AG04450 (cell line): ENCODE data around the gene GSTM4. TPM values are rescaled to one million over a fixed set of nuclear protein-coding genes. Genes with fewer than 3 reads are reported as not detected.
"Not testable (repeated sequence)": the region's sequence is repeated elsewhere in the genome, so short reads cannot be mapped to it uniquely, and the experiment has no call there.

Experiments used
- CTCF ChIA-PET: fragments of 300-600, 350-600 bp; formaldehyde crosslinking; extraction: SDS; loops from one replicate; lab custom pipeline; 2022; ENCODE audit warnings: antibody characterized with exemption, inconsistent platforms; lab: Charles Lee
- POLR2A ChIA-PET: fragments of 350-600 bp; formaldehyde crosslinking; extraction: SDS; loops from one replicate; lab custom pipeline; 2021; ENCODE audit warnings: antibody characterized with exemption, inconsistent platforms; lab: Yijun Ruan, JAX
- DNase-seq: peaks from one replicate; pipeline ENCODE4 v3.0.0-alpha.2; 2011; ENCODE audit warnings: low read depth, low spot score
- H3K27ac ChIP-seq: one replicate; pipeline ENCODE4 v1.5.1; 2012; ENCODE audit warnings: low read depth, low read length, control low read depth
- H3K27me3 ChIP-seq: one replicate; pipeline ENCODE4 v1.6.0; 2012; ENCODE audit warnings: low read length; ENCODE audit not compliant: control insufficient read depth, insufficient read depth
- H3K4me3 ChIP-seq: 2 replicates; pipeline ENCODE4 v1.5.1; 2011; ENCODE audit warnings: mild to moderate bottlenecking, low read depth, low read length, control low read depth
- H3K9me3 ChIP-seq: 2 replicates; pipeline ENCODE4 v1.5.1; 2012; ENCODE audit warnings: low read length; ENCODE audit not compliant: control insufficient read depth, insufficient read depth
- polyA plus RNA-seq: library from polyadenylated mRNA; depleted of rRNA; stranded (reverse); fragments of >200 nt; gene quantifications from 2 replicates; pipeline ENCODE4 v1.2.3, GENCODE V29; 2011
- TF ChIP-seq, protein P1 (sequence below): IDR thresholded peaks from 2 replicates; pipeline ENCODE4 v1.5.1; 2011; ENCODE audit warnings: low read depth, low read length, control low read depth, inconsistent platforms

Gene GSTM4
- polyA plus RNA-seq, 1 experiment: 62.6 TPM

DNA sequence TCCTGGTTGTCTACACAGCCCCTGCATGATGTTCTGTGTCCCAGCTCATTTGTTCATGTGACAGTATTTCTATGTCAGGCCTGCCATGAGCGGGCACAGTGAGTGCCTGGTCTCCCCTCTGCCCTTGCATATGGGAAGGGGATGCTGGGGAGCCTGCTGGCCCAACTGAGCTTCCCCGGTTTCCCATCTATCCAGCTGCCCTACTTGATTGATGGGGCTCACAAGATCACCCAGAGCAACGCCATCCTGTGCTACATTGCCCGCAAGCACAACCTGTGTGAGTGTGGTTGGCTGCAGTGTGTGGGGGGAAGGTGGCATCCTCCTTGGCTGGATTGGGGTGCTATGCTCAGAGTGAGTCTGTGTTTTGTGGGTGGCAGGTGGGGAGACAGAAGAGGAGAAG is 1.5 kb downstream of the GSTM4 start:
- ChIA-PET CTCF (interaction anchor here (2.9 kb wide), 1 partner anchor 17 kb away, joined by 22 read pairs; no protein-coding TSS in a partner anchor), POLR2A (no interaction called here)
- DNase-seq: no peak
- Histone ChIP-seq H3K9me3 (no peaks in the 10 kb centered on the region), H3K27ac (no peak overlapping the region), H3K27me3 (no peaks in the 10 kb centered on the region), H3K4me3 (no peak overlapping the region)
- TF ChIP-seq, protein P1, sequence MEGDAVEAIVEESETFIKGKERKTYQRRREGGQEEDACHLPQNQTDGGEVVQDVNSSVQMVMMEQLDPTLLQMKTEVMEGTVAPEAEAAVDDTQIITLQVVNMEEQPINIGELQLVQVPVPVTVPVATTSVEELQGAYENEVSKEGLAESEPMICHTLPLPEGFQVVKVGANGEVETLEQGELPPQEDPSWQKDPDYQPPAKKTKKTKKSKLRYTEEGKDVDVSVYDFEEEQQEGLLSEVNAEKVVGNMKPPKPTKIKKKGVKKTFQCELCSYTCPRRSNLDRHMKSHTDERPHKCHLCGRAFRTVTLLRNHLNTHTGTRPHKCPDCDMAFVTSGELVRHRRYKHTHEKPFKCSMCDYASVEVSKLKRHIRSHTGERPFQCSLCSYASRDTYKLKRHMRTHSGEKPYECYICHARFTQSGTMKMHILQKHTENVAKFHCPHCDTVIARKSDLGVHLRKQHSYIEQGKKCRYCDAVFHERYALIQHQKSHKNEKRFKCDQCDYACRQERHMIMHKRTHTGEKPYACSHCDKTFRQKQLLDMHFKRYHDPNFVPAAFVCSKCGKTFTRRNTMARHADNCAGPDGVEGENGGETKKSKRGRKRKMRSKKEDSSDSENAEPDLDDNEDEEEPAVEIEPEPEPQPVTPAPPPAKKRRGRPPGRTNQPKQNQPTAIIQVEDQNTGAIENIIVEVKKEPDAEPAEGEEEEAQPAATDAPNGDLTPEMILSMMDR: no peak

DNA sequence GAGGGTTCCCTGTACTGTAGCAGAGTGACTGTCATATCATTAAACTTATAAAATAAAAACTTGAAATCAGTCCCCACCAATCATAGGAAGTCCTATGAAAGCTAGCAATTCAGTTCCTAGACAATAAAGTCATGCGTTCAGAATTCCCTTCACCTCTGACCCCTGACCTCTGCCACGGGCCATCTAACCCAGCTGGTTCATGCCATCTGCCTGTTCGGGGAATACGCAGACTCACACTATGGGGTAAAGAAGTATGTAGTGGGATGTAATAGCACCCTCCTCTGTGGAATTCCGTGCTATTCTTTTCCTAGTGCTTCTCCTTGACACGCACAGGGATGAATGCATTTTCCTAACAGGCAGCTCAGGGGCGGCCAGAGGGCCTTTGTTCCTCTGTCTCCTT is 2.1 kb downstream of the GSTM4 start:
- H3K27ac ChIP-seq: no peak overlapping the region
- CTCF ChIA-PET: interaction anchor here (0.6 to 1.1 kb wide), 3 partner anchors 8 to 326 kb away, joined by 3 to 8 read pairs (median 5); no protein-coding TSS in a partner anchor
- POLR2A ChIA-PET: no interaction called here
- no peak overlapping the region for H3K4me3 ChIP-seq
- TF ChIP-seq, protein P1: no peak
- H3K9me3 ChIP-seq: no peaks in the 10 kb centered on the region
- no peak for DNase-seq
- no peaks in the 10 kb centered on the region for H3K27me3 ChIP-seq

DNA sequence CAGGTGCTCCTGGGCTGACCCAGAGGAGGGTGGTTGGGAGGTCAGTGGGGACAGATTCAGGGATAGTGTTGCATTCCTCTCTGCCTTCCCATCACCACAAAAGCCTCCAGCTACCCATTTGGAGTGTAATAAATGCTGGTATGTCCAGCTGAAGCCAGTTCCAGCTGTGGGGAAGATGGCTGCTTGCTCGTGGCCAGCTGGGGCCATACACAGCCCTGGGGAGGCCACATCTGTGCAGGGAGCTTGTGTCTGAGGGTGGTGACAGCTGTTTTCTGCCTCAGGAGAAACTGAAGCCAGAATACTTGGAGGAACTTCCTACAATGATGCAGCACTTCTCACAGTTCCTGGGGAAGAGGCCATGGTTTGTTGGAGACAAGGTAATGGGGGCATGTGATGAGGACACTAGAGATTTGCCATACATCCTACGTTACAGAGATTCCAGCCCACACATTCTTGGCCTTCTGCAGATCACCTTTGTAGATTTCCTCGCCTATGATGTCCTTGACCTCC is 2.7 kb downstream of the GSTM4 start:
- H3K27me3 ChIP-seq: no peaks in the 10 kb centered on the region
- DNase-seq: no peak
- TF ChIP-seq, protein P1: no peak
- no peaks in the 10 kb centered on the region for H3K9me3 ChIP-seq
- no peak overlapping the region for H3K4me3 ChIP-seq
- H3K27ac ChIP-seq: no peak overlapping the region
- ChIA-PET CTCF (interaction anchor here (0.6 to 1.1 kb wide), 3 partner anchors 9 to 325 kb away, joined by 3 to 8 read pairs (median 5); no protein-coding TSS in a partner anchor), POLR2A (no interaction called here)

DNA sequence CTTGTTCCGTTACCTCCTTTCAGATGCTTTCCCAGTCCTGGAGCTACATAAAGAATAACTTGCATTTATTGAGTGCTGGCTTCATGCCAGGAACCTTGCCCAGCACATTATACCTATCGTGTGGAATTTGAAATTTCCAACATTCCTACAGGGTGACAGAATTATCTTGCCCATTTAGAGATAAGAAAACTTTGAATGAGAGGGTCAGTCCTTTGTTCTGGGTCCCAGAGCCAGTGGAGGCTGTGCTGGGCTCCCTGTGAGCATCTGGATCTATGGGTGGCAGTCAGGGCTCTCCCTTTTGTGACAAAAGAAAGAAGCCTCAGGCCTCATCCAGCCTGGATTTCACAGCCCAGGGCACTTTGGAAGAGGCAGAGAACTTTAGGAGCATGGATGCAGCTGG is 3.2 kb downstream of the GSTM4 start:
- no peak overlapping the region for H3K27ac ChIP-seq
- H3K9me3 ChIP-seq: no peaks in the 10 kb centered on the region
- TF ChIP-seq, protein P1: no peak
- no peak overlapping the region for H3K4me3 ChIP-seq
- no peaks in the 10 kb centered on the region for H3K27me3 ChIP-seq
- ChIA-PET CTCF (no interaction called here), POLR2A (no interaction called here)
- DNase-seq: no peak

DNA sequence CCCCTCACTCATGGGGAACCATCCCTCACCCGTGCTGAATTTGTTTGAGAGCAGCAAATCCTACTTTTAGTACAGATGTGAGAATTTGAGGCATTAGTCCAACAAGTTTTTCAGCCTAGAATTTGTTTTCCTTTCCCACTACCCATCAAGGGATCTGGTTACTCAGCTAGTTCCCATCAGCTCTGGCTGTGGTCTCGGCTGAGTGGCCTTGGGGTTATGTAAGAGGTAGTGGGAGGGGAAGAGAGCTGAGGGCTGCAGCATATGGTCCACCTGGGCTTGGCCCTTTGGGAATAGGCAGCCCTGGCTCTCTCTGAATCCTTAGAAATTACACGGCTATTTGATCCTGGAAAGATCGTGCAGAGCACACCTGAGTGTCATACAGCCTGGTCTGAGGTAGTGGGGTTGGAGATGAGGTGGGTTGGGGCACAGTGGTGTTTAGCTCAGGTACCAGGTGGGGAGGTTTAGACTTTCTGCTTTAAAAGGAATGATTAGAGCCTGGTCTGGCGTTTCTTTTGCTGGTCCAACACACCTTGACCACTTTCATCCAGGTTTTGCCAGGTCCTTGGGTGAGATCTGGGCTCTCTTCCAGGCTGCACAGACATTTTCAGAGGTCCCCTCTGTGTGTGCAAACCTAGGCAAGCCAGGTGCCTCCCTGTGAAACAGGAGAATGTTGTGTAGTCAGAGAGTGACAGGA is 4.2 kb downstream of the GSTM4 start:
- ChIA-PET CTCF (no interaction called here), POLR2A (no interaction called here)
- H3K9me3 ChIP-seq: no peaks in the 10 kb centered on the region
- H3K4me3 ChIP-seq: no peak overlapping the region
- TF ChIP-seq, protein P1: no peak
- no peaks in the 10 kb centered on the region for H3K27me3 ChIP-seq
- no peak overlapping the region for H3K27ac ChIP-seq
- no peak for DNase-seq

DNA sequence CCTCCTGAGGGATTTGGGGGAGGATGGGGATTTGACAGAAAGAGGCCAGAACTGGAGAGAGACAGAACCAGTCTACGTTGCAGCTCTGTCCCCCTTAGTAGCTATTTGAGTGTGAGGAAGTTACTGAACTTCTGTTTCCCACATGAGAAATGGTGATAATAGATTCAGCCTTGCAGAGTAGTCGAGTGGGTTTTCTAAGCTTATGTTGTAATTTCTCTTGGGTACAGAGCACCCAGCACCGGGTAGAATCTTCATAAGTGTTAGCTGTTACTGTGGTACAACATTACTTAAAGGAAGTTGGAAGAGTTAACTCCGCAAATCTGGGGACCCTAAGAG is 4.8 kb downstream of the GSTM4 start:
- DNase-seq, H3K4me3 ChIP-seq, CTCF ChIA-PET, H3K27ac ChIP-seq, H3K27me3 ChIP-seq, H3K9me3 ChIP-seq, POLR2A ChIA-PET: not testable (repeated sequence)
